ENCODE measurements around the gene TUBA1C. TPM values are rescaled to one million over a fixed set of nuclear protein-coding genes. Genes with fewer than 3 reads are reported as not detected.

Gene TUBA1C
- total and polyA plus RNA-seq, 2 of the 4 experiments (the other 2 are of a cell fraction) = 1,420 to 2,555 TPM

GRCh38 chr12:49220972-49221371 is 43.9 kb upstream of the TUBA1C start:
- Histone ChIP-seq H3K4me3 (ENCODE audit: insufficient read depth, low read depth, low read length) (no peak overlapping the region), H3K4me1 (ENCODE audit: control insufficient read depth, insufficient read depth, low read length) (peaks cover 4% of the 10 kb centered on the region), H3K79me1 (ENCODE audit: low read depth in 1 of 2, low read length in 2 of 2) (no peaks in the 10 kb centered on the region; a peak in 1 of 4 replicates), H3K23ac (ENCODE audit: low read depth, low read length) (no peak overlapping the region), H3K9ac (ENCODE audit: low read depth, low read length) (no peak overlapping the region), H3K9me3 (ENCODE audit: control insufficient read depth, insufficient read depth, low read length) (no peaks in the 10 kb centered on the region), H3K36me3 (ENCODE audit: control insufficient read depth, insufficient read depth, low read length) (no peaks in the 10 kb centered on the region), H3K4me2 (ENCODE audit: low read depth, low read length) (no peak overlapping the region), H3K14ac (replicated peaks; ENCODE audit: low read depth, low read length) (no peak overlapping the region), H3K27ac (ENCODE audit: insufficient read depth, low read length) (no peak overlapping the region), H4K20me1 (ENCODE audit: insufficient read depth, low read length) (no peaks in the 10 kb centered on the region), H2AK9ac (replicated peaks; ENCODE audit: low read depth, low read length, poor library complexity) (no peak overlapping the region), H2BK20ac (ENCODE audit: low read depth, low read length) (peak overlapping the region; percentile 52; the same call in 1 of the 2 replicates), H2BK120ac (ENCODE audit: low read depth, low read length) (peak overlapping the region; percentile 56; the same call in 1 of the 2 replicates), H3K18ac (ENCODE audit: low read depth, low read length) (peak overlapping the region; percentile 52), H4K5ac (ENCODE audit: low read depth, low read length) (no peak overlapping the region), H4K8ac (ENCODE audit: low read depth in 2 of 2, low read length in 2 of 2) (no peak overlapping the region), H3K27me3 (ENCODE audit: control insufficient read depth, insufficient read depth, low read length) (no peaks in the 10 kb centered on the region), H3K56ac (ENCODE audit: extremely low read depth, insufficient read depth, low read length) (no peak overlapping the region), H2AK5ac (ENCODE audit: low read depth, low read length) (peak overlapping the region; percentile 84), H2BK5ac (ENCODE audit: low read depth, low read length, poor library complexity, severe bottlenecking) (peak overlapping the region; percentile 14), H2AFZ (replicated peaks; ENCODE audit: low read length, poor library complexity) (peak overlapping the region; percentile 2), H3K4ac (ENCODE audit: low read depth, low read length) (peak overlapping the region; percentile 73), H3K9me1 (ENCODE audit: insufficient read depth, low read length) (peaks cover 5% of the 10 kb centered on the region), H4K91ac (ENCODE audit: insufficient read depth, low read depth, low read length) (0 out of 2 replicates have a peak overlapping the region, but pooled peaks have one; percentile 7), H2BK15ac (ENCODE audit: low read depth, low read length) (peak overlapping the region; percentile 90; the same call in 2 of the 3 replicates)
- WGBS, 2 experiments (ENCODE audit: extremely low coverage in 2 of 2, insufficient read length in 1 of 2) = no CpG with 5 or more reads among the region's 4 CpGs
- TF ChIP-seq FOS (IDR thresholded peaks at IDR 0.05; ENCODE audit: low read depth, low read length) = no peak
- no peak for TF ChIP-seq MAZ (IDR thresholded peaks at IDR 0.05; ENCODE audit: borderline replicate concordance, low read depth, low read length)
- dilution Hi-C loops (cut with HindIII; ENCODE audit: low sequenced_read_pairs, unreplicated experiment) = no loop called here
- POLR2A ChIA-PET (ENCODE audit: unreplicated experiment) = no interaction called here
- BruUV-seq (replicated peaks) = no TSS peak
- no peak for ATAC-seq (ENCODE audit: low read depth)
- intact Hi-C loops (cut with micrococcal nuclease) = no loop called here
- no peak for DNase-seq
- CTCF ChIA-PET = interaction anchor here (0.6 to 1.1 kb wide), 3 partner anchors 33 to 102 kb away, joined by 3 read pairs; partner anchors contain the start of gene TROAP
- in situ Hi-C loops (cut with MboI; ENCODE audit: low sequenced_read_pairs) = no loop called here

Data from IMR-90 (cell line).